ENCODE results near the gene WDR82. TPM values are rescaled to one million over a fixed set of nuclear protein-coding genes. Genes with fewer than 3 reads are reported as not detected.
A peak's percentile ranks its signal among the peaks of the same experiment; 100 is the strongest.
"Not testable (repeated sequence)": the region's sequence is repeated elsewhere in the genome, so short reads cannot be mapped to it uniquely, and the experiment has no call there.

WDR82 gene
- total RNA-seq, 2 experiments from 2014 or later: 114 to 132 TPM

GRCh38 chr3:52277071-52277964 is 1.1 kb downstream of the WDR82 start:
- Mint-ChIP-seq H3K27ac (peak overlapping the region; percentile 96), H3K27me3 (no peaks in the 10 kb centered on the region), H3K4me1 (peaks cover 61% of the 10 kb centered on the region), H3K36me3 (peaks cover 53% of the 10 kb centered on the region), H3K4me3 (peak overlapping the region; percentile 99), H3K9me3 (ENCODE audit: low read depth) (no peaks in the 10 kb centered on the region)
- CTCF ChIA-PET: interaction anchor here (0.6 to 9.7 kb wide), 16 partner anchors 8 to 170 kb away, joined by 3 to 176 read pairs (median 5); partner anchors contain the start of genes GLYCTK, PPM1M, TLR9 and TWF2
- DNase-seq: peak; percentile 86
- ATAC-seq: peak; percentile 22

- not testable (repeated sequence) for DNase-seq, H3K27me3 Mint-ChIP-seq
- peak overlapping the region; percentile 99 for H3K4me3 Mint-ChIP-seq
Measured at GRCh38 chr3:52274781-52275180, 3.7 kb downstream of the WDR82 start.

GRCh38 chr3:52272831-52273230 is 5.6 kb downstream of the WDR82 start:
- Mint-ChIP-seq H3K4me3 (peak overlapping the region; percentile 99), H3K27ac (peak overlapping the region; percentile 96), H3K9me3 (ENCODE audit: low read depth) (no peaks in the 10 kb centered on the region), H3K36me3 (peaks cover 66% of the 10 kb centered on the region), H3K4me1 (peaks cover 75% of the 10 kb centered on the region), H3K27me3 (no peaks in the 10 kb centered on the region)
- ATAC-seq (peak; percentile 18), DNase-seq (no peak)
- CTCF ChIA-PET: interaction anchor here (1.3 to 3.2 kb wide), 6 partner anchors 19 to 66 kb away, joined by 5 to 27 read pairs (median 12); partner anchors contain the start of gene PPM1M

More at GRCh38 chr3:52274781-52275180, 3.7 kb downstream of the WDR82 start:
- not testable (repeated sequence) for H3K9me3 Mint-ChIP-seq (ENCODE audit: low read depth); ATAC-seq
- Mint-ChIP-seq H3K4me1 (peaks cover 62% of the 10 kb centered on the region), H3K36me3 (peaks cover 62% of the 10 kb centered on the region), H3K27ac (peak overlapping the region; percentile 96)
- CTCF ChIA-PET: interaction anchor here (1.4 to 2.2 kb wide), 3 partner anchors 26 to 43 kb away, joined by 3 to 12 read pairs (median 4); no protein-coding TSS in a partner anchor

- Mint-ChIP-seq H3K4me3 (peak overlapping the region; percentile 69), H3K4me1 (peaks cover 81% of the 10 kb centered on the region), H3K36me3 (peaks cover 67% of the 10 kb centered on the region), H3K27ac (peak overlapping the region; percentile 85)
- not testable (repeated sequence) for H3K27me3 Mint-ChIP-seq; ATAC-seq; DNase-seq; H3K9me3 Mint-ChIP-seq (ENCODE audit: low read depth)
- CTCF ChIA-PET: interaction anchor here (0.9 to 3.2 kb wide), 11 partner anchors 8 to 67 kb away, joined by 3 to 27 read pairs (median 8); partner anchors contain the start of gene PPM1M
Measured at GRCh38 chr3:52272172-52272571, 6.3 kb downstream of the WDR82 start.

GRCh38 chr3:52270252-52270754 is 8.1 kb downstream of the WDR82 start:
- Mint-ChIP-seq H3K27me3 (no peaks in the 10 kb centered on the region), H3K9me3 (ENCODE audit: low read depth) (no peaks in the 10 kb centered on the region), H3K4me1 (peaks cover 84% of the 10 kb centered on the region), H3K36me3 (peaks cover 66% of the 10 kb centered on the region), H3K4me3 (peak overlapping the region; percentile 69), H3K27ac (peak overlapping the region; percentile 85)
- CTCF ChIA-PET: interaction anchor here (1.2 to 3.2 kb wide), 9 partner anchors 9 to 50 kb away, joined by 3 to 27 read pairs (median 8); partner anchors contain the start of genes PPM1M and TWF2
- ATAC-seq: no peak
- no peak for DNase-seq

- CTCF ChIA-PET: interaction anchor here (1.2 to 3.2 kb wide), 5 partner anchors 24 to 150 kb away, joined by 3 to 12 read pairs (median 6); partner anchors contain the start of gene PPM1M
- peak overlapping the region; percentile 69 for H3K4me3 Mint-ChIP-seq
- H3K27me3 Mint-ChIP-seq: no peaks in the 10 kb centered on the region
- no peaks in the 10 kb centered on the region for H3K9me3 Mint-ChIP-seq (ENCODE audit: low read depth)
- H3K36me3 Mint-ChIP-seq: peaks cover 67% of the 10 kb centered on the region
- DNase-seq (no peak), ATAC-seq (no peak)
- peaks cover 82% of the 10 kb centered on the region for H3K4me1 Mint-ChIP-seq
- H3K27ac Mint-ChIP-seq: peak overlapping the region; percentile 85
Measured at GRCh38 chr3:52269776-52270175, 8.7 kb downstream of the WDR82 start.

GRCh38 chr3:52268036-52268435 is 10.4 kb downstream of the WDR82 start:
- Mint-ChIP-seq H3K27ac (peak overlapping the region; percentile 71), H3K36me3 (peaks cover 67% of the 10 kb centered on the region), H3K4me3 (no peak overlapping the region), H3K27me3 (no peaks in the 10 kb centered on the region), H3K4me1 (peaks cover 75% of the 10 kb centered on the region), H3K9me3 (ENCODE audit: low read depth) (no peaks in the 10 kb centered on the region)
- DNase-seq (no peak), ATAC-seq (no peak)
- CTCF ChIA-PET: interaction anchor here (1.6 to 2.0 kb wide), 2 partner anchors 9 to 11 kb away, joined by 6 read pairs; partner anchors contain the start of gene WDR82

- Mint-ChIP-seq H3K36me3 (peaks cover 68% of the 10 kb centered on the region), H3K4me3 (no peak overlapping the region), H3K27me3 (no peaks in the 10 kb centered on the region), H3K27ac (no peak overlapping the region), H3K4me1 (peaks cover 72% of the 10 kb centered on the region), H3K9me3 (ENCODE audit: low read depth) (no peaks in the 10 kb centered on the region)
- ATAC-seq (no peak), DNase-seq (no peak)
- CTCF ChIA-PET: interaction anchor here (1.0 to 1.7 kb wide), 2 partner anchors 34 to 45 kb away, joined by 4 read pairs; no protein-coding TSS in a partner anchor
Measured at GRCh38 chr3:52265387-52265786, 13.1 kb downstream of the WDR82 start.

- no peaks in the 10 kb centered on the region for H3K9me3 Mint-ChIP-seq (ENCODE audit: low read depth)
- peaks cover 62% of the 10 kb centered on the region for H3K4me1 Mint-ChIP-seq
- no peak for ATAC-seq
- CTCF ChIA-PET: interaction anchor here (0.7 to 1.9 kb wide), 2 partner anchors 9 to 16 kb away, joined by 3 to 10 read pairs; no protein-coding TSS in a partner anchor
- H3K27me3 Mint-ChIP-seq: no peaks in the 10 kb centered on the region
- H3K27ac Mint-ChIP-seq: peak overlapping the region; percentile 58
- peaks cover 81% of the 10 kb centered on the region for H3K36me3 Mint-ChIP-seq
- no peak overlapping the region for H3K4me3 Mint-ChIP-seq
- no peak for DNase-seq
Measured at GRCh38 chr3:52262447-52262846, 16.0 kb downstream of the WDR82 start.

- ATAC-seq (no peak), DNase-seq (no peak)
- Mint-ChIP-seq H3K4me3 (no peak overlapping the region), H3K9me3 (ENCODE audit: low read depth) (no peaks in the 10 kb centered on the region), H3K27ac (no peak overlapping the region), H3K4me1 (peaks cover 77% of the 10 kb centered on the region), H3K36me3 (peaks cover 83% of the 10 kb centered on the region), H3K27me3 (no peaks in the 10 kb centered on the region)
- CTCF ChIA-PET: interaction anchor here (0.8 to 2.5 kb wide), 5 partner anchors 14 to 79 kb away, joined by 3 to 18 read pairs (median 3); partner anchors contain the start of genes PPM1M and WDR82
Measured at GRCh38 chr3:52259448-52259847, 19.0 kb downstream of the WDR82 start.

GRCh38 chr3:52259035-52259434 is 19.4 kb downstream of the WDR82 start:
- peaks cover 79% of the 10 kb centered on the region for H3K4me1 Mint-ChIP-seq
- ATAC-seq: no peak

GRCh38 chr3:52257911-52258310 is 20.5 kb downstream of the WDR82 start:
- no peak for DNase-seq
- no peak for ATAC-seq
- Mint-ChIP-seq H3K36me3 (peaks cover 81% of the 10 kb centered on the region), H3K27me3 (no peaks in the 10 kb centered on the region), H3K4me3 (no peak overlapping the region), H3K27ac (no peak overlapping the region), H3K4me1 (peaks cover 82% of the 10 kb centered on the region), H3K9me3 (ENCODE audit: low read depth) (no peaks in the 10 kb centered on the region)
- CTCF ChIA-PET: interaction anchor here (1.6 to 2.5 kb wide), 2 partner anchors 20 to 27 kb away, joined by 4 to 18 read pairs; partner anchors contain the start of gene WDR82

More at GRCh38 chr3:52259035-52259434, 19.4 kb downstream of the WDR82 start:
- H3K36me3 Mint-ChIP-seq: peaks cover 83% of the 10 kb centered on the region
- H3K27ac Mint-ChIP-seq: no peak overlapping the region
- H3K4me3 Mint-ChIP-seq: no peak overlapping the region
- DNase-seq: no peak
- no peaks in the 10 kb centered on the region for H3K27me3 Mint-ChIP-seq
- CTCF ChIA-PET: interaction anchor here (0.7 to 2.5 kb wide), 7 partner anchors 14 to 80 kb away, joined by 3 to 18 read pairs (median 3); partner anchors contain the start of genes PPM1M and WDR82
- no peaks in the 10 kb centered on the region for H3K9me3 Mint-ChIP-seq (ENCODE audit: low read depth)

- DNase-seq (no peak), ATAC-seq (no peak)
- Mint-ChIP-seq H3K36me3 (peaks cover 83% of the 10 kb centered on the region), H3K27ac (peak overlapping the region; percentile 59), H3K9me3 (ENCODE audit: low read depth) (no peaks in the 10 kb centered on the region), H3K27me3 (no peaks in the 10 kb centered on the region), H3K4me1 (peaks cover 81% of the 10 kb centered on the region), H3K4me3 (no peak overlapping the region)
- CTCF ChIA-PET: interaction anchor here (0.9 to 1.6 kb wide), 2 partner anchors 14 to 82 kb away, joined by 3 to 5 read pairs; no protein-coding TSS in a partner anchor
Measured at GRCh38 chr3:52256622-52257021, 21.8 kb downstream of the WDR82 start.

Measured in activated CD8-positive, alpha-beta memory T cell treated with anti-CD3 and anti-CD28 coated beads, Interleukin-2, amount 10 ng/mL, durations not matched to agents 7 days and 5 days (primary cell).